Brain microvascular endothelial cell (primary cell): ENCODE results near the gene HES7.

Experiments used
- DNase-seq: peaks from one replicate; pipeline ENCODE4 v3.0.0-alpha.2; 2020
- H3K27ac ChIP-seq: fragments of 250-450 bp; sonication (Bioruptor Pico); 2 replicates; pipeline ENCODE4 v1.5.1; 2020; ENCODE audit warnings: mild to moderate bottlenecking, moderate library complexity
- H3K27me3 ChIP-seq: fragments of 250-450 bp; sonication (Bioruptor Pico); replicated peaks from 2 replicates; pipeline ENCODE4 v1.5.1; 2020; ENCODE audit warnings: mild to moderate bottlenecking
- H3K36me3 ChIP-seq: fragments of 250-450 bp; sonication (Bioruptor Pico); replicated peaks from 2 replicates; pipeline ENCODE4 v1.5.1; 2020; ENCODE audit warnings: mild to moderate bottlenecking
- H3K4me3 ChIP-seq: 2 replicates; pipeline ENCODE4 v1.5.1; 2011; ENCODE audit warnings: low read depth, mild to moderate bottlenecking, control low read depth, low read length, moderate library complexity
- CTCF ChIP-seq: IDR thresholded peaks from 2 replicates; pipeline ENCODE4 v1.5.1; 2011; ENCODE audit warnings: low read depth, mild to moderate bottlenecking, moderate library complexity, low read length, control low read depth, inconsistent platforms; ENCODE audit errors: missing control alignments
- in situ Hi-C: cut with HindIII; loops from 2 replicates; pipeline ENCODE4 v1.10.0; 2017; ENCODE audit warnings: low sequenced_read_pairs, low pct_ligation_motif_present

The HES7 gene

GRCh38 chr17:8150194-8151119 lies 26.6 kb upstream of the HES7 start:
- Histone ChIP-seq H3K27me3 (no peaks in the 10 kb centered on the region), H3K4me3 (peak overlapping the region; percentile 99), H3K27ac (peak overlapping the region; percentile 99), H3K36me3 (peaks cover 50% of the 10 kb centered on the region)
- TF ChIP-seq CTCF, result no peak
- in situ Hi-C loops, result no loop called here
- DNase-seq, result no peak

GRCh38 chr17:8149419-8150193 lies 25.7 kb upstream of the HES7 start:
- no peak for DNase-seq
- no peaks in the 10 kb centered on the region for H3K27me3 ChIP-seq
- H3K27ac ChIP-seq, result no peak overlapping the region
- in situ Hi-C loops, result no loop called here
- H3K36me3 ChIP-seq, result peaks cover 53% of the 10 kb centered on the region
- TF ChIP-seq CTCF, result no peak
- H3K4me3 ChIP-seq, result no peak overlapping the region

GRCh38 chr17:8148560-8148959 lies 24.7 kb upstream of the HES7 start:
- no peak for DNase-seq
- Histone ChIP-seq H3K27me3 (no peaks in the 10 kb centered on the region), H3K4me3 (no peak overlapping the region), H3K36me3 (peaks cover 63% of the 10 kb centered on the region), H3K27ac (no peak overlapping the region)
- no peak for TF ChIP-seq CTCF
- in situ Hi-C loops, result no loop called here

- TF ChIP-seq CTCF, result no peak
- in situ Hi-C loops, result no loop called here
- Histone ChIP-seq H3K27ac (no peak overlapping the region), H3K4me3 (no peak overlapping the region), H3K27me3 (no peaks in the 10 kb centered on the region), H3K36me3 (peaks cover 63% of the 10 kb centered on the region)
- DNase-seq, result no peak
These were observed 24.0 kb upstream of the HES7 start for GRCh38 chr17:8147805-8148404.

GRCh38 chr17:8147141-8147804 lies 23.4 kb upstream of the HES7 start:
- no peak overlapping the region for H3K4me3 ChIP-seq
- in situ Hi-C loops, result no loop called here
- no peak overlapping the region for H3K27ac ChIP-seq
- peaks cover 69% of the 10 kb centered on the region for H3K36me3 ChIP-seq
- DNase-seq, result no peak
- H3K27me3 ChIP-seq, result no peaks in the 10 kb centered on the region
- TF ChIP-seq CTCF, result no peak
